Upper lobe of left lung (tissue), 6 donors: ENCODE data around the gene TMEM86A. TPM values are rescaled to one million over a fixed set of nuclear protein-coding genes. Genes with fewer than 3 reads are reported as not detected.

Experiments
- ATAC-seq, 2 donors: fragments of 200-7000 bp; cut with Tn5 transposase; one replicate each; pipeline ENCODE4 v1.9.1; 2022; ENCODE audit warnings: mild to moderate bottlenecking in 2 of 2, moderate library complexity in 2 of 2; ENCODE audit not compliant: low FRiP score in 2 of 2
- DNase-seq, 2 donors: peaks; one replicate each; pipeline ENCODE4 v3.0.0-alpha.2; 2019 to 2020
- H3K27ac ChIP-seq, 4 donors: fragments of 200-600 bp; sonication (generic); one replicate each; pipeline ENCODE4 v1.5.1; 2016 to 2019
- H3K27me3 ChIP-seq, 4 donors: fragments of 200-600 bp; sonication (generic); one replicate each; pipeline ENCODE4 v1.5.1; 2017 to 2019
- H3K36me3 ChIP-seq, 4 donors: fragments of 200-600 bp; sonication (generic); one replicate each; pipeline ENCODE4 v1.5.1; 2016 to 2019
- H3K4me1 ChIP-seq, 4 donors: fragments of 200-600 bp; sonication (generic); one replicate each; pipeline ENCODE4 v1.5.1; 2018 to 2019
- H3K4me3 ChIP-seq, 4 donors: fragments of 200-600 bp; sonication (generic); one replicate each; pipeline ENCODE4 v1.5.1; 2017 to 2019; ENCODE audit warnings: mild to moderate bottlenecking in 2 of 4, moderate library complexity in 1 of 4
- H3K9me3 ChIP-seq, 4 donors: fragments of 200-600 bp; sonication (generic); one replicate each; pipeline ENCODE4 v1.5.1; 2018 to 2019
- CTCF ChIP-seq, 6 experiments: fragments of 450-650 bp in 4 of 6; fragments of 200-600 bp in 2 of 6; sonication (generic) in 2 of 6; IDR thresholded peaks; one replicate each; pipeline ENCODE4 v1.5.1; 2016 to 2019; ENCODE audit warnings: antibody characterized with exemption in 6 of 6
- EP300 ChIP-seq, 4 donors: sonication (generic); formaldehyde crosslinking; IDR thresholded peaks; one replicate each; pipeline ENCODE4 v1.5.1; 2017; ENCODE audit warnings: antibody characterized with exemption in 4 of 4, control low read depth in 2 of 4
- POLR2A ChIP-seq, 4 donors: fragments of 450-650 bp; IDR thresholded peaks; one replicate each; pipeline ENCODE4 v1.5.1; 2016 to 2017; ENCODE audit warnings: antibody characterized with exemption in 4 of 4, mild to moderate bottlenecking in 2 of 4
- POLR2AphosphoS5 ChIP-seq, 2 donors: sonication (generic); formaldehyde crosslinking; IDR thresholded peaks; one replicate each; pipeline ENCODE4 v1.5.1; 2017; ENCODE audit warnings: antibody characterized with exemption in 2 of 2
- WGBS, 2 donors: methylation state at CpG; one replicate each; pipeline ENCODE4 v1.1.5; 2017 to 2018; 5-methylcytosine and 5-hydroxymethylcytosine counted together
- total RNA-seq, 6 donors: library from RNA; depleted of rRNA in 4 of 6; stranded (reverse); fragments of >200 nt in 4 of 6; gene quantifications; one replicate each; pipeline versions ENCODE4 v1.1.0 to v1.2.1, GENCODE V29; 2016 to 2021
- donor health status: DM: no; HTN: no; CAD: no; lungs with moderate emphysema.
- donor health status: DM: no; HTN: yes; CAD: no; lungs with severe emphysema.

Gene TMEM86A
- total RNA-seq, 6 donors from 2014 or later, result 4.6 to 18.0 (median 8.5) TPM

GRCh38 chr11:18707811-18708340 is 9.3 kb downstream of the TMEM86A start:
- no peak for ATAC-seq
- WGBS, 2 donors, result 86 to 89% methylated on average over 12 of the region's 12 CpGs

GRCh38 chr11:18709414-18709813 is 10.8 kb downstream of the TMEM86A start:
- H3K9me3 ChIP-seq, result no peaks in the 10 kb centered on the region
- DNase-seq, result no peak
- no peak for ATAC-seq
- no peak overlapping the region for H3K4me3 ChIP-seq
- TF ChIP-seq CTCF (IDR thresholded peaks at IDR 0.05) (no peak), POLR2AphosphoS5 (IDR thresholded peaks at IDR 0.05) (no peak), POLR2A (IDR thresholded peaks at IDR 0.05) (no peak), EP300 (IDR thresholded peaks at IDR 0.05) (no peak)
- 96 to 98% methylated on average over 4 of the region's 4 CpGs for WGBS, 2 donors
- no peak overlapping the region for H3K27ac ChIP-seq
- no peaks in the 10 kb centered on the region for H3K36me3 ChIP-seq
- peaks cover 8 to 31% (median 13%) of the 10 kb centered on the region in 4 donors for H3K4me1 ChIP-seq
- no peaks in the 10 kb centered on the region for H3K27me3 ChIP-seq

More at GRCh38 chr11:18707811-18708340, 9.3 kb downstream of the TMEM86A start:
- Histone ChIP-seq H3K9me3 (no peaks in the 10 kb centered on the region), H3K27ac (no peak overlapping the region), H3K27me3 (no peaks in the 10 kb centered on the region), H3K36me3 (no peaks in the 10 kb centered on the region), H3K4me1 (peaks cover 8 to 31% (median 13%) of the 10 kb centered on the region in 4 donors), H3K4me3 (no peak overlapping the region)
- TF ChIP-seq CTCF (IDR thresholded peaks at IDR 0.05), result no peak
- TF ChIP-seq EP300 (IDR thresholded peaks at IDR 0.05), result no peak
- TF ChIP-seq POLR2A (IDR thresholded peaks at IDR 0.05), result no peak
- TF ChIP-seq POLR2AphosphoS5 (IDR thresholded peaks at IDR 0.05), result no peak
- DNase-seq, result no peak

- DNase-seq (no peak), ATAC-seq (no peak)
- Histone ChIP-seq H3K9me3 (no peaks in the 10 kb centered on the region), H3K4me3 (no peak overlapping the region), H3K27ac (no peak overlapping the region), H3K36me3 (no peaks in the 10 kb centered on the region), H3K4me1 (peaks cover 3 to 20% (median 9%) of the 10 kb centered on the region in 4 donors), H3K27me3 (no peaks in the 10 kb centered on the region)
- TF ChIP-seq CTCF (IDR thresholded peaks at IDR 0.05) (no peak), EP300 (IDR thresholded peaks at IDR 0.05) (no peak), POLR2A (IDR thresholded peaks at IDR 0.05) (no peak), POLR2AphosphoS5 (IDR thresholded peaks at IDR 0.05) (no peak)
- 81 to 84% methylated on average over 5 of the region's 5 CpGs for whole genome bisulfite sequencing, 2 donors
Observed at GRCh38 chr11:18710545-18710944, 12.0 kb downstream of the TMEM86A start.

- no peak for ATAC-seq
- WGBS, 2 donors, result 93 to 95% methylated on average over 22 to 26 of the region's 26 CpGs
- Histone ChIP-seq H3K9me3 (no peaks in the 10 kb centered on the region), H3K4me1 (no peaks in the 10 kb centered on the region), H3K27me3 (no peaks in the 10 kb centered on the region), H3K27ac (no peak overlapping the region), H3K36me3 (no peaks in the 10 kb centered on the region), H3K4me3 (no peak overlapping the region)
- TF ChIP-seq EP300 (IDR thresholded peaks at IDR 0.05), result no peak
- no peak for DNase-seq
Observed at GRCh38 chr11:18713646-18714442, 15.3 kb downstream of the TMEM86A start.

- WGBS, 2 donors, result 84 to 92% methylated on average over 10 of the region's 10 CpGs
- H3K9me3 ChIP-seq, result no peaks in the 10 kb centered on the region
- H3K4me3 ChIP-seq, result no peak overlapping the region
- no peak for TF ChIP-seq POLR2A (IDR thresholded peaks at IDR 0.05)
- no peak for TF ChIP-seq CTCF (IDR thresholded peaks at IDR 0.05)
- no peak for TF ChIP-seq EP300 (IDR thresholded peaks at IDR 0.05)
- TF ChIP-seq POLR2AphosphoS5 (IDR thresholded peaks at IDR 0.05), result no peak
- no peaks in the 10 kb centered on the region for H3K36me3 ChIP-seq
- no peak overlapping the region for H3K27ac ChIP-seq
- ATAC-seq (no peak), DNase-seq (peak in 1 of 2 donors; percentile 54)
- no peaks in the 10 kb centered on the region for H3K4me1 ChIP-seq
- no peaks in the 10 kb centered on the region for H3K27me3 ChIP-seq
Observed at GRCh38 chr11:18714443-18714780, 15.8 kb downstream of the TMEM86A start.
